ENCODE measurements around the gene CPED1.

GRCh38 chr7:120981117-120981516 is 7.4 kb upstream of the CPED1 start:
- no peak for TF ChIP-seq REST (IDR thresholded peaks at IDR 0.05; ENCODE audit: insufficient read depth in 1 of 2, low read depth in 2 of 2, low read length in 2 of 2)
- no peak for TF ChIP-seq POLR2AphosphoS5 (IDR thresholded peaks at IDR 0.05; ENCODE audit: low read depth, low read length)
